Omental fat pad (tissue), 4 donors: ENCODE data around the gene UBE2O. TPM values are rescaled to one million over a fixed set of nuclear protein-coding genes. Genes with fewer than 3 reads are reported as not detected.

Experiments
- ATAC-seq: fragments of 150-250 bp; one replicate; pipeline ENCODE4 v1.9.1; 2016; ENCODE audit warnings: mild to moderate bottlenecking, moderate library complexity; ENCODE audit not compliant: low FRiP score
- DNase-seq: peaks from one replicate; pipeline ENCODE4 v3.0.0-alpha.2; 2019; ENCODE audit warnings: low spot score
- total RNA-seq, 4 donors: library from RNA; depleted of rRNA; stranded (reverse); fragments of >200 nt; gene quantifications; one replicate each; pipeline ENCODE4 v1.1.0, GENCODE V29; 2016
- TF ChIP-seq, protein P1 (sequence below), 3 donors: fragments of 450-650 bp; IDR thresholded peaks; one replicate each; pipeline ENCODE4 v1.5.1; 2016 to 2017; ENCODE audit warnings: antibody characterized with exemption in 3 of 3, mild to moderate bottlenecking in 3 of 3, moderate library complexity in 2 of 3

UBE2O gene
- total RNA-seq, 4 donors from 2014 or later = 12.5 to 27.5 (median 20.0) TPM

DNA sequence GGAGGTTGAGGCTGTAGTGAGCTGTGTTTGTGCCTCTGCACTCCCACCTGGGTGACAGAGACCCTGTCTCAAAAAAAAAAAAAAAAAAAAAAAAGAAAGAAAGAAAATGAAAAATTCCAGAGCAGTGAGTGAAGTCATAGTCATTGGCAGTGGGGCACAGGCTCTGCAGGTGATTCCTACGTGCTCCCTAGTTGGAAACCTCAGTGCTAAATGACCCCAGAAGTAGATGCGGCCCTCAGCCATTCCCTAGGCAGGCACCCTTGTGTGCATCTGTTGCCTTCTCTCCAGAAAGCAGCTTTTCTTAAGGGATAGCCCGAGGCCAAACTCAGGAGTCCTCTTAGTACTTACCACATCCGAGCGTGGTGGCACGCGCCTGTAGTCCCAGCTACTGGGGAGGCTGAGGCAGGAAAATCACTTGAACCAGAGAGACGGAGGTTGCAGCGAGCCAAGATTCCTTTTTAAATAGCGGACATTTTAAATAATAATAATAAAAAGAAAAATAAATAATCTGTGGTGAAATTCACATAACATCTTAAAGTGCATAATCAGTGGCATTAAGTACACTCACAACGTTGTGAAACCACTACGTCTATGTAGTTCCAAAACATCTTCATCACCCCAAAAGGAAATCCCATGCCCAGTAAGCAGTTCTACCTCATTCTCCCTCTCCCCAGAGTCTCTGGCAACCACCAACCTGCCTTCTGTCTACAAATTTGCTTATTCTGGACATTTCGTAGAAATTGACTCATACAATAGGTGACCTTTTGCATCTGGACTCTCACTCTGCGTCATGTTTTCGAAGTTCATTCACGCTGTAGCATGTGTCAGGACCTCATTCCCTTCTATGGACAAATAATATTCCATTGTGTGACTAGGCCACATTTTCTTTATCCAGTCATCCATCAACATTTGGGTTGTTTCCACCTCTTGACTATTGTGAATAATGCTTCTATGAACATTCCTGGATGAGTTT, 81.0 kb downstream of the UBE2O start:
- DNase-seq (no peak), ATAC-seq (no peak)
- TF ChIP-seq, protein P1, sequence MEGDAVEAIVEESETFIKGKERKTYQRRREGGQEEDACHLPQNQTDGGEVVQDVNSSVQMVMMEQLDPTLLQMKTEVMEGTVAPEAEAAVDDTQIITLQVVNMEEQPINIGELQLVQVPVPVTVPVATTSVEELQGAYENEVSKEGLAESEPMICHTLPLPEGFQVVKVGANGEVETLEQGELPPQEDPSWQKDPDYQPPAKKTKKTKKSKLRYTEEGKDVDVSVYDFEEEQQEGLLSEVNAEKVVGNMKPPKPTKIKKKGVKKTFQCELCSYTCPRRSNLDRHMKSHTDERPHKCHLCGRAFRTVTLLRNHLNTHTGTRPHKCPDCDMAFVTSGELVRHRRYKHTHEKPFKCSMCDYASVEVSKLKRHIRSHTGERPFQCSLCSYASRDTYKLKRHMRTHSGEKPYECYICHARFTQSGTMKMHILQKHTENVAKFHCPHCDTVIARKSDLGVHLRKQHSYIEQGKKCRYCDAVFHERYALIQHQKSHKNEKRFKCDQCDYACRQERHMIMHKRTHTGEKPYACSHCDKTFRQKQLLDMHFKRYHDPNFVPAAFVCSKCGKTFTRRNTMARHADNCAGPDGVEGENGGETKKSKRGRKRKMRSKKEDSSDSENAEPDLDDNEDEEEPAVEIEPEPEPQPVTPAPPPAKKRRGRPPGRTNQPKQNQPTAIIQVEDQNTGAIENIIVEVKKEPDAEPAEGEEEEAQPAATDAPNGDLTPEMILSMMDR (IDR thresholded peaks at IDR 0.05) = no peak

DNA sequence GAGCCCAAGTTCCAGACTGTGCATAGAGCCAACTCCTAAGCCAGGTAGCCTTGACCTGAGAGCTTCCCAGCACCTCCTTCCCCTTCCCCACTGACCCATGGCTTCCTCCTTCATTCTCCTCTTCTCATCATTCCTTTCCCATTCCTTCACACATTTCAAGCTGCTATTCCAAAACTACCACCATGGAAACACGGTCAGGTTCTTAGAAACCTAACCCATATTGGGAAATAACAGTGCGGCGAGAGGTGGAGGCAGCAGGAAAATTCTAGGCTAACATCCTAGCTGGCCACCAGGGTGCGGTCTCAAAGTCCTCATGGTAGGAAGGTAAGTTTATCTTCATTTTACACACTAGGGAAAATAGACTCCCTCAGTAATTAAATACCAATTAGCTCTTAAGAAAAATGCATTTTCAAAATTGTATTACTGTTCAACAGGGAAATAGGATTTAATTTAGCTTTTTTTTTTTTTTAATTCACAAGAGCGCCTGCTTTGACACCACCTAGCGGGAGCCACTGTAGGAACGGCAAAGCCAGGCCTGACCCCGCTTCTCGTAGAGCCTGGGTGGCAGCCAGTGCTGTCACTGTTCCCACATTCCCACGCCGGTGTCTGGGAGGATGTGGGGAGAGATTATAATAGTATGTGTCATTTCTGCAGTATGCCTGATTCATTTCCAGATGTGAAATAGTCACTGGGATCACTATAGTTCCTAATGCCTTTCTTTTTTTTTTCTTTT, 82.5 kb downstream of the UBE2O start:
- DNase-seq (no peak), ATAC-seq (peak; percentile 84)
- TF ChIP-seq, protein P1 (IDR thresholded peaks at IDR 0.05) = peak in 1 of 3 donors; percentile 14

DNA sequence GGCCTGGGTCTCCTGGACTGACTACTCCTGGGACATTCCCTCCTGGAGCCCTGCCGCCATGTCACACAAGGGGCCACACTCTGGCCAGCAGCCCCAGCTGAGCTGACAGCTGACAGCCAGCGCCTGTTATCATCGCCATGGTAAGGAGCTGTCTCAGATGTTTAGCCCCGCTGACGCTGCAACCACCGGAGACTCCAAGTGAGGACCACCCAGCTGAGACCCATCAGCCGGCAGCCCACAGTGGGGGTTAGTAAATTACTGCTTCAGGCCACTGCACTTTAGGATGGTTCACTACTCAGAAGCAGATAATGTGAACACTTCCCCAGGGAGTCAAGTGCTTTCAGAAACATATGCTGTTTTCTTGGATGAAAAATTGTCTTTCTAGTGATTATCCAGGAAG, 83.1 kb downstream of the UBE2O start:
- ATAC-seq = peak; percentile 14
- DNase-seq = no peak
- TF ChIP-seq, protein P1 (IDR thresholded peaks at IDR 0.05) = no peak

DNA sequence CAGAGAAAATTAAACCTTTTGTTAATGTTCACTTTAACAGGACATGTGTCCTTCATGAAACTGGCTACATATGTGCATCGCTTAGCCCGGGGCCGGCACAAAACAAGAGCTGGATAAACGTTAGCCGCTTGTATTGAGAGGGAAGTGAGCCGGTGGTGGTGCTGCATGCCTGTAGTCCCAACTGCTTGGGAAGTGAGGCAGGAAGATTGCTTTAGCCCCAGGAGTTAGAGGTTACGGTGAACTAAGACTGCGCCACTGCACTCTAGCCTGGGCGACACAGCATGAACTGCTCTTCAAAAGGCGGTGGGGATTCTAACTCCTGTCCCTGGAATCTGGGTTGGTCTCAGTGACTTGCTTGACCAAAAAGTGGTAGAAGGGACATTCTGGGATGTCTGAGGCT, 83.6 kb downstream of the UBE2O start:
- no peak for ATAC-seq
- DNase-seq = no peak

DNA sequence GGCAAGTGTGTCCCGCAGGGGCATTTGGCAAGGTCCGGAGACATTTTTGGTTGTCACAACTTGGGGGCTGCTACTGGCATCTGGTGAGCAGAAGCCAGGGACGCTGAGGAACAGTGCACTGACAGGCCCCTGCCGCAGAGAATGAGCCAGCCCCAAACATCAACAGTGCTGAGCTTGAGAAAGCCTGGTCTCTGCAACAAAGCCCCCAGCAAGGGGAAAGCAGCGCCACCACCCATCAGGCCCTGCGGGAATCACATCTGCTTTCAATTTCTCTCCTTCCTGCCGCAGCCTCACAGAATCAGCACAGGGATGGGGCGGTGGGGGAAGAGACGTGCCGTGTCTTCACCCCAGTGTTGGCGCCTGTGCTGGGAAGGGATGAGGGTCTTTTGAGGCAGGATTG, 84.4 kb downstream of the UBE2O start:
- TF ChIP-seq, protein P1 (IDR thresholded peaks at IDR 0.05) = no peak
- ATAC-seq = no peak

More for the DNA sequence above, 83.6 kb downstream of the UBE2O start:
- TF ChIP-seq, protein P1 (IDR thresholded peaks at IDR 0.05) = no peak

DNA sequence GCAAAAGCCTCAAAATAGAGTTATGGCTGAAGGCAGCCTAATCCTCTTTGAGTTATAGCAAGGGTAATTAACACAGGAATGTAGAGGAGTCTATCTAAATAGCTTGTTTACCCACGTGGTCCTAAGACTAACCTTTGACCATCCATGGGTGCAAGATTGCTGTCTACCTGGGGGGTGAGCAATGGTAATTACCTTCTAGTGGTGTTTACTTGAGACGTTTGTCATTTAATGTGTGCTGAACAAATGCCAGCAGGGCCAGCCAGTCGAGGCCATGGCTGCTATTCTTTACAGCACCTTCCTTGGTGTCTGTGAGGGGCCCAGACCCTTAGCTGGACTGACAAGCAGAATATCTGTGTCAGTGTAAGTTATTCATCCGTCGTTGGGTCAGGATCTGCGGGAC, 85.3 kb downstream of the UBE2O start:
- ATAC-seq (no peak), DNase-seq (no peak)
- TF ChIP-seq, protein P1 (IDR thresholded peaks at IDR 0.05) = no peak

More for the DNA sequence above, 84.4 kb downstream of the UBE2O start:
- no peak for DNase-seq
